GM23338 (cell line): ENCODE measurements around the gene OR10P1. TPM values are rescaled to one million over a fixed set of nuclear protein-coding genes. Genes with fewer than 3 reads are reported as not detected.

ENCODE experiments used
- ATAC-seq: fragments of 200-7000 bp; cut with Tn5 transposase; 3 replicates; pipeline ENCODE4 v1.9.1; 2020
- DNase-seq: peaks from one replicate; pipeline ENCODE4 v3.0.0-alpha.2; 2015; ENCODE audit warnings: low spot score
- H2AFZ ChIP-seq: fragments of 200-600 bp; sonication (generic); 2 replicates; pipeline ENCODE4 v1.8.0; 2016; ENCODE audit warnings: antibody characterized with exemption, mild to moderate bottlenecking, moderate library complexity
- H3F3A ChIP-seq: fragments of 200-600 bp; sonication (generic); replicated peaks from 2 replicates; pipeline ENCODE4 v1.8.0; 2017; ENCODE audit warnings: antibody characterized with exemption, mixed run types, low read depth
- H3K27ac ChIP-seq: fragments of 200-600 bp; sonication (generic); 2 replicates; pipeline ENCODE4 v1.6.1; 2016; ENCODE audit warnings: low read depth
- H3K27me3 ChIP-seq: fragments of 200-600 bp; sonication (generic); 2 replicates; pipeline ENCODE4 v1.8.0; 2016; ENCODE audit warnings: mild to moderate bottlenecking, mixed run types, moderate library complexity; ENCODE audit not compliant: insufficient read depth
- H3K36me3 ChIP-seq: fragments of 200-600 bp; sonication (generic); 2 replicates; pipeline ENCODE4 v1.8.0; 2016; ENCODE audit warnings: mild to moderate bottlenecking; ENCODE audit not compliant: insufficient read depth
- H3K4me1 ChIP-seq: fragments of 200-600 bp; sonication (generic); 2 replicates; pipeline ENCODE4 v1.8.0; 2016; ENCODE audit warnings: mild to moderate bottlenecking, moderate library complexity; ENCODE audit not compliant: insufficient read depth
- H3K4me2 ChIP-seq: fragments of 200-600 bp; sonication (generic); 2 replicates; pipeline ENCODE4 v1.7.1; 2017; ENCODE audit warnings: mixed run types
- H3K4me3 ChIP-seq: fragments of 200-600 bp; sonication (generic); 2 replicates; pipeline ENCODE4 v1.6.1; 2016; ENCODE audit warnings: mixed run types
- H3K79me2 ChIP-seq: fragments of 200-600 bp; sonication (generic); replicated peaks from 2 replicates; pipeline ENCODE4 v1.8.0; 2017; ENCODE audit warnings: mild to moderate bottlenecking; ENCODE audit not compliant: insufficient read depth
- H3K9me2 ChIP-seq: fragments of 200-600 bp; sonication (generic); 2 replicates; pipeline ENCODE4 v1.8.0; 2017; ENCODE audit not compliant: insufficient read depth
- H4K20me1 ChIP-seq: fragments of 200-600 bp; sonication (generic); replicated peaks from 2 replicates; pipeline ENCODE4 v1.8.0; 2017; ENCODE audit warnings: mild to moderate bottlenecking; ENCODE audit not compliant: insufficient read depth
- H3K27ac Mint-ChIP-seq: 2 replicates; pipeline ENCODE4 v1.8.0; 2020; ENCODE audit warnings: inconsistent platforms, mild to moderate bottlenecking, moderate library complexity, mixed read lengths
- H3K27me3 Mint-ChIP-seq: 3 replicates; pipeline ENCODE4 v1.8.0; 2022; ENCODE audit warnings: low read depth, mild to moderate bottlenecking, moderate library complexity, mixed read lengths, inconsistent platforms; ENCODE audit not compliant: insufficient read depth, poor library complexity
- H3K36me3 Mint-ChIP-seq: 3 replicates; pipeline ENCODE4 v1.8.0; 2021; ENCODE audit warnings: low read depth, mild to moderate bottlenecking, inconsistent platforms, moderate library complexity, mixed read lengths
- H3K4me1 Mint-ChIP-seq: 3 replicates; pipeline ENCODE4 v1.8.0; 2020; ENCODE audit warnings: mild to moderate bottlenecking, inconsistent platforms, mixed read lengths
- H3K4me3 Mint-ChIP-seq: 3 replicates; pipeline ENCODE4 v1.8.0; 2021; ENCODE audit warnings: moderate library complexity, mild to moderate bottlenecking, inconsistent platforms, mixed read lengths
- H3K9me3 Mint-ChIP-seq: 3 replicates; pipeline ENCODE4 v1.8.0; 2020; ENCODE audit warnings: moderate library complexity, mild to moderate bottlenecking, inconsistent platforms, mixed read lengths
- CREB1 ChIP-seq: fragments of 250-450 bp; sonication (Bioruptor Pico); IDR thresholded peaks from 2 replicates; pipeline ENCODE4 v1.5.0; 2020; ENCODE audit warnings: low read depth, mild to moderate bottlenecking, moderate library complexity
- EZH2 ChIP-seq: fragments of 200-600 bp; sonication (generic); IDR thresholded peaks from one replicate; pipeline ENCODE4 v1.8.0; 2017; ENCODE audit warnings: antibody characterized with exemption, mild to moderate bottlenecking, low read depth; ENCODE audit not compliant: unreplicated experiment
- EZH2phosphoT487 ChIP-seq: fragments of 200-600 bp; sonication (generic); IDR thresholded peaks from one replicate; pipeline ENCODE4 v1.8.1; 2018; ENCODE audit warnings: antibody characterized with exemption; ENCODE audit not compliant: unreplicated experiment
- JUNB ChIP-seq: IDR thresholded peaks from one replicate; pipeline ENCODE4 v1.6.1; 2016; ENCODE audit warnings: antibody characterized with exemption; ENCODE audit not compliant: unreplicated experiment
- NANOG ChIP-seq: IDR thresholded peaks from 2 replicates; pipeline ENCODE4 v1.6.1; 2016; ENCODE audit warnings: antibody characterized with exemption, borderline replicate concordance
- POLR2AphosphoS5 ChIP-seq: IDR thresholded peaks from 2 replicates; pipeline ENCODE4 v1.6.1; 2016; ENCODE audit warnings: antibody characterized with exemption, low read depth
- ZNF114 ChIP-seq: fragments of 250-450 bp; sonication (Bioruptor Pico); IDR thresholded peaks from 2 replicates; pipeline ENCODE4 v1.5.0; 2020; ENCODE audit warnings: mild to moderate bottlenecking, moderate library complexity
- ZNF331 ChIP-seq: fragments of 250-450 bp; sonication (Bioruptor Pico); IDR thresholded peaks from 2 replicates; pipeline ENCODE4 v1.5.0; 2020; ENCODE audit warnings: low read depth, mild to moderate bottlenecking, moderate library complexity
- ZNF462 ChIP-seq: fragments of 250-450 bp; sonication (Bioruptor Pico); IDR thresholded peaks from 2 replicates; pipeline ENCODE4 v1.5.0; 2020; ENCODE audit warnings: mild to moderate bottlenecking, moderate library complexity
- polyA plus RNA-seq: library from polyadenylated mRNA; unstranded; fragments of >200 nt; fragmentation: Nextera tagmentation; extraction: Ambion mirVana; gene quantifications from 2 replicates; pipeline ENCODE4 v1.2.1, GENCODE V29; 2016
- total RNA-seq: library from RNA; depleted of rRNA; stranded (reverse); fragments of >200 nt; shearing (Covaris generic); gene quantifications from 2 replicates; pipeline ENCODE4 v1.2.3, GENCODE V29; 2014
- TF ChIP-seq, protein P1 (sequence below), 2 experiments: fragments of 200-600 bp in 1 of 2; sonication (generic) in 1 of 2; conservative IDR thresholded peaks; 2 replicates each; pipeline versions ENCODE4 v1.5.1 to v1.6.1; 2016 to 2017; ENCODE audit warnings: antibody characterized with exemption in 2 of 2, low read depth in 2 of 2, mild to moderate bottlenecking in 2 of 2, moderate library complexity in 1 of 2
- TF ChIP-seq, protein P2 (sequence below): IDR thresholded peaks from one replicate; pipeline ENCODE4 v1.6.1; 2018; ENCODE audit warnings: antibody characterized with exemption; ENCODE audit not compliant: unreplicated experiment
- TF ChIP-seq, protein P3 (sequence below): IDR thresholded peaks from 2 replicates; pipeline ENCODE4 v1.6.1; 2016; ENCODE audit warnings: antibody characterized with exemption

The OR10P1 gene
- total and polyA plus RNA-seq, 2 experiments from 2014 or later: not detected

GRCh38 chr12:55641595-55641994 lies 4.9 kb downstream of the OR10P1 start:
- Histone ChIP-seq H3K4me1 (no peaks in the 10 kb centered on the region), H3K36me3 (no peaks in the 10 kb centered on the region), H3K9me2 (0 out of 2 replicates have a peak, but pooled peaks cover 1% of the 10 kb centered on the region), H2AFZ (no peak overlapping the region), H4K20me1 (no peaks in the 10 kb centered on the region), H3K4me2 (no peak overlapping the region), H3K4me3 (no peak overlapping the region), H3K79me2 (no peaks in the 10 kb centered on the region), H3K27me3 (no peaks in the 10 kb centered on the region), H3K27ac (no peak overlapping the region), H3F3A (no peaks in the 10 kb centered on the region)
- peaks cover 5% of the 10 kb centered on the region for H3K27me3 Mint-ChIP-seq
- DNase-seq: no peak
- H3K9me3 Mint-ChIP-seq: peaks cover 7% of the 10 kb centered on the region
- H3K27ac Mint-ChIP-seq: no peak overlapping the region
- H3K4me3 Mint-ChIP-seq: no peak overlapping the region
- ATAC-seq: no peak
- peaks cover 2% of the 10 kb centered on the region; the same call in 1 of the 3 replicates for H3K4me1 Mint-ChIP-seq
- H3K36me3 Mint-ChIP-seq: peaks cover 3% of the 10 kb centered on the region; the same call in 1 of the 3 replicates
- TF ChIP-seq EZH2phosphoT487 (no peak), POLR2AphosphoS5 (no peak), ZNF331 (no peak), ZNF462 (CRISPR knock-in tag) (no peak), EZH2 (no peak), NANOG (no peak), CREB1 (no peak), ZNF114 (CRISPR knock-in tag) (no peak), JUNB (no peak)
- TF ChIP-seq, protein P1, sequence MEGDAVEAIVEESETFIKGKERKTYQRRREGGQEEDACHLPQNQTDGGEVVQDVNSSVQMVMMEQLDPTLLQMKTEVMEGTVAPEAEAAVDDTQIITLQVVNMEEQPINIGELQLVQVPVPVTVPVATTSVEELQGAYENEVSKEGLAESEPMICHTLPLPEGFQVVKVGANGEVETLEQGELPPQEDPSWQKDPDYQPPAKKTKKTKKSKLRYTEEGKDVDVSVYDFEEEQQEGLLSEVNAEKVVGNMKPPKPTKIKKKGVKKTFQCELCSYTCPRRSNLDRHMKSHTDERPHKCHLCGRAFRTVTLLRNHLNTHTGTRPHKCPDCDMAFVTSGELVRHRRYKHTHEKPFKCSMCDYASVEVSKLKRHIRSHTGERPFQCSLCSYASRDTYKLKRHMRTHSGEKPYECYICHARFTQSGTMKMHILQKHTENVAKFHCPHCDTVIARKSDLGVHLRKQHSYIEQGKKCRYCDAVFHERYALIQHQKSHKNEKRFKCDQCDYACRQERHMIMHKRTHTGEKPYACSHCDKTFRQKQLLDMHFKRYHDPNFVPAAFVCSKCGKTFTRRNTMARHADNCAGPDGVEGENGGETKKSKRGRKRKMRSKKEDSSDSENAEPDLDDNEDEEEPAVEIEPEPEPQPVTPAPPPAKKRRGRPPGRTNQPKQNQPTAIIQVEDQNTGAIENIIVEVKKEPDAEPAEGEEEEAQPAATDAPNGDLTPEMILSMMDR (conservative IDR thresholded peaks at IDR 0.05; ENCODE audit: low read depth in 2 of 2): no peak
- TF ChIP-seq, protein P2, sequence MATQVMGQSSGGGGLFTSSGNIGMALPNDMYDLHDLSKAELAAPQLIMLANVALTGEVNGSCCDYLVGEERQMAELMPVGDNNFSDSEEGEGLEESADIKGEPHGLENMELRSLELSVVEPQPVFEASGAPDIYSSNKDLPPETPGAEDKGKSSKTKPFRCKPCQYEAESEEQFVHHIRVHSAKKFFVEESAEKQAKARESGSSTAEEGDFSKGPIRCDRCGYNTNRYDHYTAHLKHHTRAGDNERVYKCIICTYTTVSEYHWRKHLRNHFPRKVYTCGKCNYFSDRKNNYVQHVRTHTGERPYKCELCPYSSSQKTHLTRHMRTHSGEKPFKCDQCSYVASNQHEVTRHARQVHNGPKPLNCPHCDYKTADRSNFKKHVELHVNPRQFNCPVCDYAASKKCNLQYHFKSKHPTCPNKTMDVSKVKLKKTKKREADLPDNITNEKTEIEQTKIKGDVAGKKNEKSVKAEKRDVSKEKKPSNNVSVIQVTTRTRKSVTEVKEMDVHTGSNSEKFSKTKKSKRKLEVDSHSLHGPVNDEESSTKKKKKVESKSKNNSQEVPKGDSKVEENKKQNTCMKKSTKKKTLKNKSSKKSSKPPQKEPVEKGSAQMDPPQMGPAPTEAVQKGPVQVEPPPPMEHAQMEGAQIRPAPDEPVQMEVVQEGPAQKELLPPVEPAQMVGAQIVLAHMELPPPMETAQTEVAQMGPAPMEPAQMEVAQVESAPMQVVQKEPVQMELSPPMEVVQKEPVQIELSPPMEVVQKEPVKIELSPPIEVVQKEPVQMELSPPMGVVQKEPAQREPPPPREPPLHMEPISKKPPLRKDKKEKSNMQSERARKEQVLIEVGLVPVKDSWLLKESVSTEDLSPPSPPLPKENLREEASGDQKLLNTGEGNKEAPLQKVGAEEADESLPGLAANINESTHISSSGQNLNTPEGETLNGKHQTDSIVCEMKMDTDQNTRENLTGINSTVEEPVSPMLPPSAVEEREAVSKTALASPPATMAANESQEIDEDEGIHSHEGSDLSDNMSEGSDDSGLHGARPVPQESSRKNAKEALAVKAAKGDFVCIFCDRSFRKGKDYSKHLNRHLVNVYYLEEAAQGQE: no peak
- TF ChIP-seq, protein P3, sequence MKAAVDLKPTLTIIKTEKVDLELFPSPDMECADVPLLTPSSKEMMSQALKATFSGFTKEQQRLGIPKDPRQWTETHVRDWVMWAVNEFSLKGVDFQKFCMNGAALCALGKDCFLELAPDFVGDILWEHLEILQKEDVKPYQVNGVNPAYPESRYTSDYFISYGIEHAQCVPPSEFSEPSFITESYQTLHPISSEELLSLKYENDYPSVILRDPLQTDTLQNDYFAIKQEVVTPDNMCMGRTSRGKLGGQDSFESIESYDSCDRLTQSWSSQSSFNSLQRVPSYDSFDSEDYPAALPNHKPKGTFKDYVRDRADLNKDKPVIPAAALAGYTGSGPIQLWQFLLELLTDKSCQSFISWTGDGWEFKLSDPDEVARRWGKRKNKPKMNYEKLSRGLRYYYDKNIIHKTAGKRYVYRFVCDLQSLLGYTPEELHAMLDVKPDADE: no peak
